H1 (cell line): ENCODE results near the gene COLEC12. TPM values are rescaled to one million over a fixed set of nuclear protein-coding genes. Genes with fewer than 3 reads are reported as not detected.

Experiments
- ASH2L ChIP-seq: fragments of 200-600, 300-600 bp; sonication (generic); IDR thresholded peaks from one replicate; pipeline ENCODE4 v1.7.1; 2017; ENCODE audit warnings: low read length
- CHD7 ChIP-seq: fragments of 300-600 bp; sonication (generic); IDR thresholded peaks from 2 replicates; pipeline ENCODE4 v1.7.1; 2012; ENCODE audit warnings: low read length, moderate library complexity, mild to moderate bottlenecking, inconsistent platforms; ENCODE audit not compliant: insufficient replicate concordance
- EGR1 ChIP-seq: IDR thresholded peaks from 2 replicates; pipeline ENCODE4 v1.6.1; 2011; ENCODE audit warnings: low read depth, low read length, borderline replicate concordance
- KDM4A ChIP-seq: IDR thresholded peaks from one replicate; pipeline ENCODE4 v1.7.1; 2012; ENCODE audit warnings: low read depth, mild to moderate bottlenecking, moderate library complexity, low read length, inconsistent platforms; ENCODE audit not compliant: severe bottlenecking
- NANOG ChIP-seq: IDR thresholded peaks from 2 replicates; pipeline ENCODE4 v1.6.1; 2011; ENCODE audit warnings: low read length, low read depth, mild to moderate bottlenecking, inconsistent platforms; ENCODE audit not compliant: insufficient read depth, poor library complexity, severe bottlenecking
- SUZ12 ChIP-seq: fragments of 200-600 bp; sonication (generic); IDR thresholded peaks from 2 replicates; pipeline ENCODE4 v1.6.1; 2012; ENCODE audit warnings: mild to moderate bottlenecking, inconsistent platforms, low read length, moderate library complexity, mixed read lengths
- TAF1 ChIP-seq: IDR thresholded peaks from 2 replicates; pipeline ENCODE4 v1.6.1; 2011; ENCODE audit warnings: mild to moderate bottlenecking, low read depth, low read length
- ZNF274 ChIP-seq: IDR thresholded peaks from 2 replicates; pipeline ENCODE4 v1.7.0; 2012; ENCODE audit warnings: low read length, borderline replicate concordance; ENCODE audit errors: extremely low read depth
- polyA plus RNA-seq, 7 experiments: library from polyadenylated mRNA; depleted of rRNA in 3 of 7; stranded (reverse) in 5 of 7; unstranded in 2 of 7; fragments of >200 nt in 5 of 7; fragments of 200-250 nt in 2 of 7; gene quantifications; 1 replicate in 5 of 7; 2 replicates in 1 of 7; 4 replicates in 1 of 7; pipeline versions ENCODE4 v1.2.1 to v1.2.3, GENCODE V29; 2011 to 2013; ENCODE audit warnings: missing spikeins in 2 of 7, mixed read lengths in 2 of 7
- total RNA-seq: library from RNA; stranded (reverse); fragmentation: NEBNext Ultra II Directional; extraction: Animal tissue kit (Norgen Biotek cat#: 25700); gene quantifications from 2 replicates; pipeline ENCODE4 v1.2.1, GENCODE V29; 2021

The COLEC12 gene
- total and polyA plus RNA-seq, 2 of the 8 experiments (the other 6 are each of a cell fraction or from before 2014, with no cell fraction given) = 0.44 to 2.3 TPM

GRCh38 chr18:500632-501405, at the start of gene COLEC12 (continued):
- TF ChIP-seq CHD7 (no peak), NANOG (no peak), ZNF274 (no peak), TAF1 (no peak), EGR1 (no peak), SUZ12 (peak; percentile 75), ASH2L (peak; percentile 24), KDM4A (peak; percentile 63)
